Renal pelvis (tissue), 12 donors: Measurements from ENCODE around the gene SP140L. TPM values are rescaled to one million over a fixed set of nuclear protein-coding genes. Genes with fewer than 3 reads are reported as not detected.
"Not testable (repeated sequence)": the region's sequence is repeated elsewhere in the genome, so short reads cannot be mapped to it uniquely, and the experiment has no call there.

Experiments
- DNase-seq: peaks from one replicate; pipeline ENCODE4 v3.0.0-alpha.2; 2013
- long read RNA-seq, 16 experiments: transcript quantifications; one replicate each; lab custom pipeline, GENCODE V29; 2026
- polyA plus RNA-seq, 3 donors: library from polyadenylated mRNA; unstranded; fragments of 120-200 nt; gene quantifications; one replicate each; pipeline ENCODE4 v1.2.1, GENCODE V29; 2013; ENCODE audit not compliant: insufficient read length in 3 of 3

Gene SP140L
- polyA plus RNA-seq: 10 to 100 TPM in 2 of 3 donors, 1 to 10 TPM in 1; 7.6 to 10.4 (median 10.2) TPM
- long read RNA-seq, donor 1: 0 reads
- long read RNA-seq, donor 2: 0 reads
- long read RNA-seq, donor 3, partial matches to known transcripts: 0 of 1 reads
- long read RNA-seq, donor 3, other reads (novel, unspliced or antisense): 0 of 1 reads
- long read RNA-seq, donor 4, partial matches to known transcripts: 0 of 1 reads
- long read RNA-seq, donor 4, other reads (novel, unspliced or antisense): 0 of 1 reads
- long read RNA-seq, donor 5: 0 reads
- long read RNA-seq, donor 6, partial matches to known transcripts: 0 of 1 reads
- long read RNA-seq, donor 6, other reads (novel, unspliced or antisense): 0 of 1 reads
- long read RNA-seq, donor 7: 0 reads
- long read RNA-seq, donor 8, partial matches to known transcripts: 0 of 1 reads
- long read RNA-seq, donor 8, other reads (novel, unspliced or antisense): 0 of 1 reads
- long read RNA-seq, donor 9: 0 reads
- long read RNA-seq, donor 10: 0 reads
- long read RNA-seq, donor 11: 0 reads
- long read RNA-seq, donor 12: 0 reads
- long read RNA-seq, donor 13: 0 reads
- long read RNA-seq, donor 14: 0 reads
- long read RNA-seq, donor 15: 0 reads
- long read RNA-seq, donor 16: 0 reads

DNA sequence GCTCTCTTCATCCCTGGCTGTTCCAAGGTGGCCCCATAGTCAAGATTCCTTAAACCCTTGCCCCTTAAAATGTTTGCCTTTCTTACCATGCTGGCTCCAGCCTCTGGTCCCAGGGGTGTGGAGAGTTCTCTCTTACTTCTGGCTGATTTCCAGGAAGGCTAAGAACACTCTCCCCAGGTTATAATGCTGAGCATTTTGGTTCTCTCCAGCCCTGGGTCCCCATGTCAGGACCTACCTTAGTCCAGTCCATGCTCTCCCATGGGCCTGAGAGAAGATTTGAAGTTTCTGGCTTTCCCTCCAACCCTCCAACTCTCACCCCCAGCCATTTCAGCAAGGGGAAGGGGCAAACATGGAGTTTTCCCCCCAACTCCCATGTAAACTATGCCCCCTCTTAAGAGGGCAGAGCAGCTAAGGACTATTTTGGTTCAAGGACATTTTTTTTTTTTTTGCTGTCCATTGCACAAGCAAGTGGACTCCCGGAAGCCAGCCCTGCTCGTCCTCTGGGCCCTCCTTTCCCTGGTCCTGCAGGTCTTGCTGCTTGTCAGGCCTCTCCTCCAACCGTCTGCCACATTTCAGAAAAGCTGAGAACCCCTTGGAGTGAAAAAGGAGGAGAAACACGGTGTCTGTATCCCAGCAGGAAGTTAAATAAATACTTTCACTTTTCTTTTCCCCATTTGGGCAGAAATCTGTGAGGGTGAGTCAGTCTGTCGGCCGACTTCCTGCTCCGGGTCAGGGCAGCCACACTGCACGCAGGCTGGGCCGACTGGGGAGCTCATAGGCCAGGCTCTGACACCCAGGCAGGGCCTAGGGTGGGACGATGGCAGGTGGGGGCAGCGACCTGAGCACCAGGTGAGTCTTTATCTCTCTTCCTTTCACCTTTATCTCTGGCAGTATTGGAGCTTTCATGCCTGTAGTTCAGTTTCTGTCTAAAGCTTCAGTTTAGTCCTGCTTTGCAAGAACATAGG is at the start of gene SP140L:
Gene SP140L, plus strand, starts transcription at position 741 of the 965 bp plus-strand sequence. Its CDS starts 77 bp downstream, at position 818.
- peak; percentile 33 for DNase-seq

DNA sequence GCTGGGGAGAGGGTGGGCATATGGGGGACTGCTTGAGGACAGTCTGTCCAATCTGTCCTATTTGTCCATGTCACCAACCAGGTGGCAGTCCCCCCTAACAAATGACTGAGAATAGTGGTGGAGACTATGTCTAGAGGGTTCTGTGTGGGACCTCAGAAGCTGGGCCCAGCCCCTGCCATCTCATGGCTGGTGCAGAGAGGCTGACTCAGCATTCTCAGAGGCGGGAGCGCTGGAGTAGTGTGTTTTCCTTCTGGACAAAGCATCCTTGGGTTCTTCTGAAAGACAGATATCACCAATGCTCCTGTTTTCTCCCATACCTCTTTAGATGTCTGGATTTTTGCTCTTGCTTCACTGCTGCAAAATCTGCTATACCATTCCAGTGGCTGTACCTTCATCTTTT is 44.1 kb upstream of the SP140L start:
- DNase-seq: no peak

DNA sequence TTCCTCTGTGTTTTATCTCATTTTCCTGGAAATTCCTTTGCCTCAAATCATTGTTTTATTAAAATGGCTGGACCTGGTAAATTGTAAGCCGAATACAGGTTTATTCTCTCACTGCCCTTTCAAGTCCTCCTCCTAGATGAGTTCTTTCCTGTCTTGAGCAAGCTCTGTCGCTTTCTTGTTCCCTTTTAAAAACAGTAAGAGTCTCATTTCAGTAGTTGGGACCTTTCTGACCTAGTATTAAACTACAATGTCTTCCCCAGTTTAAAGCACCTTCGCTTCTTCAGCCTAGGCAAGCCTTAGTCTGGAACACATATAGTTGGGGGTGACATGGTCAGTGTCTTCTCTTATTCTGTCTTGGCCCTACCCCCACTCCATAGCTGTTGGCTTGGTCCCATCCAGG is 40.9 kb upstream of the SP140L start:
- no peak for DNase-seq

DNA sequence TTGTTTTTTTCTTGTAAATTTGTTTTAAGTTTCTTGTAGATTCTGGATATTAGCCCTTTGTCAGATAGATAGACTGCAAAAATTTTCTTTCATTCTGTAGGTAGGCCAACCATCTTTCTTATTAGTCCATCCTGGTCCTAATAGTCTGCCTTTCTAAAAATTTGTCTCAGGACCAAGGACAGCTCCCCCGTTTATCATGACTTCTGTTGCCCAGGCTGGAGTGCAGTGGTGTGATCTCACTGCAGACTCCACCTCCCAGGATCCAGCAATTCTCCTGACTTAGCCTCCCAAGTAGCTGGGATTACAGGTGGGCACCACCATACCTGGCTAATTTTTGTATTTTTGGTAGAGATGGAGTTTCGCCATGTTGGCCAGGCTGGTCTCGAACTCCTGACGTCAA is 37.7 kb upstream of the SP140L start:
- DNase-seq: peak; percentile 4

DNA sequence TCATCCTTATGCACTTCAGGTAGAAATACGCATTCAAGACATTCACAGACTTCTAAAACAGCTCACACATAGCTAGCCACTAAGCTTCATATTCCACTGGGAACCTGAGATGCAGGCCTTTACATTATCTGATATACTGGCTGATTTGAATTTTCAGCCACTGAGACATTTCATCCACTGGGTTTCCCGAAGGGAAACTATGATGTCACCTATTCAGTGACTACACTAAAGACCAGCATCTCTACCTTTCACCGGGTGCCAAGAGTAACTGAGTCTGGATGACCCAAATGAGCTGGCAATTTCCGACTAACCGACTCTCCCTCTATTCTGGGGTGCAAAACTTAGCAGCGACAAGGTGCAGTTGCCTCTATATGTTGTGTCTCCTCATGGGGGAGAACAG is 31.8 kb upstream of the SP140L start:
- no peak for DNase-seq

DNA sequence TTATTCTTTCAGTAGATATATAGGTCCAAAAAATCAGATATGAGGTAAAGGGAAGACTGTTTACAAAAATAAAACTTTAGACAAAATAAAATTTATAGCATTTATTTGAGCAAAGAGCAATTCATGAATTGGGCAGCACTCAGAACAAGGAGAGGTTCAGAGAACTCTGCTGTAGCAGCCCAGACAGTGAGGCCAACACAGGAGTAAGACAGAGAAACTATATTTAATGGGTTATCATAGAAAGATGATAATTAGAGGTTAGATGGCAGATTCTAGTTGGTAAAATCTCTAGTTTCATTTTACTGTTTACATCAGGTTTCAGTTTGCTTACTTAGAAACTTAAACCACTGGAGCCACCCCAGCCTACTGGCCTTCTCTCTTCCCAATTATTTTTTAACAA is 30.1 kb upstream of the SP140L start:
- no peak for DNase-seq

DNA sequence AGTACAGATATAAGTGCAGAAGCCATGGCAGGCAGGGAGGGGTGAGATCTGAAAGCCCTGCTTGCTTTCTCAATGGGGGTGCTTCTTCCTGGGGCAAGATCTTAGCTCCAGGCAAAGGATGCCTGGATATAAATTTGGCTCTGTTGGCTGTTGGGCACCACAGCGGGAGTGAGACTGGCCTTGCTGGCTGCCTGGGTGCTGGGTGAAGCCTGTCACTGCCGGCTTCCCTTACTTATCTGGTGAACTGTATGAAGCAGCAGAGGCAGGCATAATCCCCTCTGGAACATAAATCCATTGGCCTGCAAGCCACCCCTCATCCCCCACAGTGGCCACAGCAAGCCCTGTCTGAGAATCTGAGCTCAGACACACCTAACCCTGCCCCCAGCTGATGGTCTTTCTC is 27.4 kb upstream of the SP140L start:
- no peak for DNase-seq

DNA sequence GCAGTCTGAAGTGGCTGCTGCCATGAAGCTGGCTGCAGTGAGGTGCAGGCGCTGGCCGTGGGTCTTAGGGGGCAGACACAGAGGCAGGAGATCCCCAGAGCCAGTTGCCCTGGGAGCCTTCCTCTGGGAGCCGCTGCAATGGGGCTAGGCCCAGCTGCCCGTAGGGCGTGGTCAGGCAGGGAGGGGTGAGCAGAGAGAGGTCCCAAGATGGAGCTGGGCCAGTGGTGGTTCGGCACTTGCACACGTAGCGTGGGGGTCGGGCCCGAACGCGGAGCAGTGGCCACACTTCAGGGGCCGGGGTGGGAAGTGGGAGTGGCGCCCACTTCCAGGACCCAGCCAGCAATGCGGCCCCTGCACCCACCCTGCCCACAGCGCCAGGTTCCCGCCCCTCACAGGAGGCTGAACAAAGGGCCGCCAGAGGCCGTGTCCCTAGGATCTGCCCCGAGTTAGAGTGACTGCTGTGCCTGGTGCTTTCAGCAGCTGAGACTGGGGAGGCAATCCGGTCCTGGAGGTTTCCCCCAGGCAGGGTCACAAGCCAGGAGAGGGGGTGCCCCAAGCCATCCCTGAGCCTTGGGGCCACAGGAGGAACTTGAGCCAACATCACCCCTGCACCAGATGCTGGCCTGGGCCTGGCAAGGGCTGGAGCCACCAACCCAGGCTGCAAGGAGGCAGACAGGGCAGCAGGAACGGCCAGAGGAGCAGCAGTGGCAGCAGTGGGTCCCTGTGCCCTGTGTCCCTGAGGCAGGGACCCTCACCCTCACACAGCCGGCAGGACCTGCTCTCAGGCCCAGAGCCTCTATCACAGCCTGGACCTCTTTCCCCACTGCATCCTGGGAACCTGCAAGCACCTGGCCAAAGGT is 21.3 kb upstream of the SP140L start:
- no peak for DNase-seq

DNA sequence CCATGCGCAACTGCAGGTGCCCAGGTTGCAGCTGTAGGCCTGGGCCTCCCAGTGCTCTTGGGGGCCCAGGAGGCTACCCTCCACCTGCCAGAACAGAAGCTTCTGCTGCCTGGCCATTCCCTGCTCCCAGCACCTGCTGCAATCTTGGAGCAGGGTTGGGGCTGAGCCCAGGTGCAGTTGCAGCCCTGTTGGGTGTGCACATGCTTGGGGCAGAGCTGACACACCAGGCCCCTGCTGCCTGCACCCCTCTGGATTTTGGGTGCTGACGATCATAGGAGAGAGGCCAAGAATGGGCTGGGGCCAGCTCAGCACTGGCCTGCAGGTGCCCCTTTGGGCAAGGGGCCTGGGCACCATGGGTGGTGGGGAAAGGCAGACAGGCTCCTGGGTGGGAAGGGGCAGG is 20.5 kb upstream of the SP140L start:
- DNase-seq: no peak

DNA sequence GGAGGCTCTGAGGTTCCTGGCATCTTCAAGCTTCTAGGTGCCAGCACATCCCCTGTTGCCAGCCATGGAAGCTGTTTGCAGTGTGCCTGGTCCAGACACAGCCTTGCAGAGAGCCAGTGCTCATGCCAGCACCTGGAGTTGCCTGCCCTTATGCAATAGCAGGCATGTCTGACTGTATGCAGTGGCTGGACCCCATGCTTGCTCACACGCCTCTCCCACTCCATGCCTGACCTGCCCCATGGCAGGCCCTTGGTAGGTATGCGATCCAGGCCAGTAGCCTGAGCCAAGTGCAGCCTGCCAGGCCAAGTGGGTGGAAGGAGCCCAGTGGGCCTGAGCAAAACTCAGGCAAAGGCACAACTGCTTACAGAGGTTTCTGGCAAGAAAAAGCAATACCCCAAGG is 19.5 kb upstream of the SP140L start:
- DNase-seq: no peak

DNA sequence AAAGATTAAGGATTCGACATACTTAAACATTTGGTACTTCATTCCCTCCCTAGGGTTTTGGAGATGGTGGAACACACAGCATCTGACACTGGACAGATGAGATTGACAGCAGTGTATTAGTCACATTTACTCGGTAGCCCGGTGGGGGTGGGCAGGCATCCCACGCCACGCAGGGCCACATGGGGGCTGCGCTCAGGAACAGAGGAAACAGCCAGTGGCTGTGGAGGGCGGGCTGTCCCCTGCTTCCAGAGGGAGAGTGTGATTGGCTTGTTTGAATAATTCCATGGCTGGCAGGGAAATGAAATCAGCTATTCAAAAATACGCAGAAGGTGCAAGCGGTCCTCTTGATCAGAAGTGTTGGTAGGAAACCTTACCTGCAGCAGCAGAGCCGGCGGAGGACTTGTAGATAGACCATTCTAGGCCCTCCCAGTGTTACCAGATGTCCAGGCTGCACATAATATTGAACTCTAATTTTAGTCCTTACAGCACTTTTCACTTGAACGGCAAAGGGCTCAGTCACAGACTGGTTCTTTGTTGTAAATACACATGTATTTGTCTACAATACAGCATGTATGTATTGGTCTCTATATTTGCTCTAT is 18.5 kb upstream of the SP140L start:
- no peak for DNase-seq

DNA sequence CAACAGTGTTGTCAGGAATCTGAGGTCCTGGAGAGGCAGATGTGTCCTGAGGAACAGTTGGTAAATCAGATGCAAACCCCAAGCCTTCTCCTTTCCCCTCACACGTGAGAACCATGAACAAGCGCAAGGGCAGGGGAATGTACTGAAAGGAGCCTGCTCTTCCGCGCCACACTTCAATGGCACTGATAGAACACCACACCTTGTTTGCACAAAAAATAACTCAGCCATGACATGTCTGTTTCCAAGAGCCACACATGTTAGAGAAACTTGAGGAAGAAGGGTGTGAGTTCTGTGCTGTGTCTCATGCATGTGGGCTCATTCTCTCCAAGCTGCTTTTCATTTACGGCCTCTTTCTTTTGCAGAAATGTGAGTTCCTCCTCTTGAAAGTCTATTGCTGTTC is 16.2 kb upstream of the SP140L start:
- not testable (repeated sequence) for DNase-seq

DNA sequence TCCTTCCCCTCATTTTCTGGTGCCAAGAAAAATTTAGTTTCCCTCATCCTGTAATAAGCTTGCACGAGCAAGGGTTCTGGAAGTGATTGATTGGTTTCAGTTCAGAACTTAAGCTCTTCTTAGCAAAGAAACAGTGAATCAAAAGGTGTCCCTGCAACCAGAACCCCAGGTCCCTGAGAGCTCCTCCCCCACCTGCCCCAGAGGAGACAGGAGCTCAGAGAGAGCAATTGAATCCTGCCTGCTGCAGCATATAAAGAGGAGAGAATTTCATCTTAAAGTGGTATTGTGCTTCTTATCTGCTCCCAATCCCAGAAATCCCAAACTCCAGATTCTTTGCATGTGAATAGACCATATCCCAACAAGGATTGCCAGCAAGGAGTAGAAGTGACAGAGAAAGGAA is 15.4 kb upstream of the SP140L start:
- DNase-seq: not testable (repeated sequence)

DNA sequence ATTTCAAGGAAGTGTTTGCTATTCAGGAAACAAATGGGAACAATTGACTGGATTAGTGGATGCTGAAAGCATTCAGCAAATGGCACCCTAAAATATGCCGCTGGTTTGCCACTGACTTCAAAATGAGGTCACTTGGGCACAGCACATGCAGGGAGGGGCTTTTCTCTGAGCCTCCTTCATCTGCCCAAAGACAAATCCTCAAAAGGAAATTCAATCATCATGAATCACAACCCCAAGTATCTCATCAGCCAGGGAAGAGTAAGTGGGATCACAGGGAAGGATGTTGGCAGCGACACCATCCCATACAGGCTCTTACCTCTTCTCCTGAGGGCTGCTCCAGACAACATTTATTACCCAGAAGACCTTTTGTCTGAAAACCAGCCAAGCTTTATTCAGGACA is 14.4 kb upstream of the SP140L start:
- no peak for DNase-seq

DNA sequence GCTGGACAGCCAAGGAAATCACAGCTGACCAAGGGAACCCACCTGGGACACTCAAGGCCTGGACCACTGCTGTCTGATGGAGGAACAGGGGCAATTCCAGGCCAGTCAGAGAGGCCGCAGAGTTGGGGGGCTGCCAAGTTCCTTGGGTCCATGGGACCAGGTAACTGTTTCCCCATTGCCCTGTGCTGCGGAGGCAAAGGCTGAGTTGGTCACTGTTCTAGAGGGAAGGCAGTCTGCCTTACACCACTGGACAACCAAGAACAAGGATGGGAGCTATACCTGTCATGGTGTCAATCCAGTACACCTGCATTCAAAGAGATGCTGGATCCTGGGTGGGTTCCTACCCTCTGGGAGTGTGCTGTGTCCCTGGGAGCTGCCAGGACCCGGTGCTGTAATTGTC is 9.6 kb upstream of the SP140L start:
- DNase-seq: no peak

DNA sequence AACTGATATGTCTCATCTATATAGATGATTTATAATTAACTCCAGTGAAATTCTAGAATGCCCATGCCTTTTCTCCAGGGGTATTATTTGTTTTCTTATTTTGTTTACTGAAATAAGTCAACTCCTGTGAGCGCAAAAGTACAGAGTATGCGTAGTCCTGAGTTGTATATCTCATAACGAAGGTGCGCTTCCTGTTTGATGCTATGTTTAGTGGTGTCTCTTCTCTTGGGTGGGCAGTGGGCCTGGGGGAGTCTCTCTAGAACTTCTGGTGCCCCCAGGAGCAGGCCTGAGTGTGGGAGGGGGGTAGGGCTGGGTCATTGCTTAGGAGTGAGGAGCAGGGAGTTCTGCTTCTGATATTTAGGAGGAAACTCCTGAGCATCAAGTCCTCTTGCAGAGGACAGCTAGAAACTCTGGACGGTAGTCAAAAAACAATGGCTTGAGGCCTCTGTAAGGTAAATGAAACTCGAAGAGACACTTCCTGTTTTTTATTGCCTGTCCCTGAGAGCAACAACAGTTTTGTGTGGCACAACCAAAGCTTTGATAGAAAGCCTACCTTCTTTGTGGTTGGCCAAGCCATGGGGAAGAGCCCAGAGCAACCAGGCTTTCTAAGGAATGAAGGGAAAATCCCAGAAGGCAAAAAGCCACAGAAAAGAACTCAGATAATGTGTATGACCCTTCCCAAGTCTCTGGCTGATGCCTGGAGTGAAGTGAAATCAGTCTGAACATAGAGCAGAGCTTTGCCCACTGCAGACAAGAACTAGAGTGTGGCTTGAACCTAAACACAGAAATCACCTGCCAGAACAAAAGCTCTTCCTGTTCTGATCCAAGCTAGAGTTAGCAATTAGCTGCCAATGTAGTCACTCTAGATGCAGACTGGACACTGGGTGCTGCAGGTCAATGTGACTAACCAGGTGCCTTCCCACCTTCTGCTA is 8.5 kb upstream of the SP140L start:
- DNase-seq: no peak

DNA sequence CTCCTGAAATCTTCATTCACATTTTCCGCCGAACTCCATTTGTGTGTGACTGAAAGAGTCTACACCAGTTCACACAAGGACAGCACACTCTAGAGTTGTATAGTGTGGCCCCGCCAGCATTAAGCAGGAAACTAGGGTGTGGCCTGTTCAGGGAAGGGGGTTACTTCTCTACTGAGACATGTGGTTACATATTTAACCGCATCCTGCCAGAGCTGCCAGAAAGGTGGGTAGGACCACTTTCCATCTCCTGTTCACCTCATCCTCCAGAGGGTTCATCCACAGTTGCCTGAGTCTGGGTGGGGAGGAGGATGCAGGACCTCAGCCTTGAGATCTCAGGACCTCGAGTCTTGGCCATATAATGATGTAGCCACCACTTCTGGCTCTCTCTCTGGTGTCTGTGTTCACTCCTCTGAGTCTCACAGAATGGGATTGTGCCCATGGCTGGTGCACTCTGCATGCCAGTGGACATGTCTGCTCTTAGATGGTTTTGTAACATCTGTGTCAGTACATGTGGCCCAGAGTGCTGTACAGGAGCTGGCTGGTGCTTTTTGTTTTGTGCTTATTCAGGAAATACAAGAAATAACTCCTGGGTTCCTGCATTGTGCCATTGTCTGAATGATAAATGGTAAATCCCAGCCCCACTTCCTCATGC is 7.7 kb upstream of the SP140L start:
- DNase-seq: no peak

DNA sequence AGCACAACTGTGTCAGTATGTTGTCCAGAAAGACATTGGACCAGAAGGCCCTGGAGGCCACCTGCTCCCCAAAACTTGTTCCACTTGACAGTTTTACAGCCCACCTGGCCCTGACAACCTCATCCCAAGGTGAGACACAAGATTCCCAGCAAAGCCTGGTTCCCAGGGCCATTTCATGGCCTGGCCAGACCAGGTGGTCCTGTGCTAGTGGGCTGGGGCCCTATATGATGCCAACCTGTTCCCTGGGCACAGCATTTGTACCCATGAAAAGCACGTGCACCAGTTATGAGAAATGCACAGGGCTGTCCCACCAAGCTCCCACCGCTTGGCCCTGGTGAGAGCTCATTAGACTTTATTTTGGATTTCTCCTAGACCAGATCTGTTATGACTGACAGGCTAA is 6.0 kb upstream of the SP140L start:
- no peak for DNase-seq
